Cardiac muscle cell (in vitro differentiated cells and primary cell): Measurements from ENCODE around the gene GAB1. TPM values are rescaled to one million over a fixed set of nuclear protein-coding genes. Genes with fewer than 3 reads are reported as not detected.

Experiments used
- DNase-seq, 2 donors: peaks; one replicate each; pipeline versions ENCODE4 v3.0.0 to v3.0.0-alpha.2; 2010 to 2017; ENCODE audit warnings: low read depth in 1 of 2, low spot score in 1 of 2
- H3K27ac ChIP-seq: fragments of 200-600 bp; sonication (generic); 2 replicates; pipeline ENCODE4 v1.5.1; 2016
- H3K27me3 ChIP-seq: fragments of 200-600 bp; sonication (generic); 2 replicates; pipeline ENCODE4 v1.6.0; 2016; ENCODE audit warnings: control low read depth
- H3K36me3 ChIP-seq: fragments of 200-600 bp; sonication (generic); 2 replicates; pipeline ENCODE4 v1.5.1; 2016; ENCODE audit warnings: control low read depth
- H3K4me1 ChIP-seq: fragments of 200-600 bp; sonication (generic); 2 replicates; pipeline ENCODE4 v1.8.1; 2017; ENCODE audit warnings: low read depth, mild to moderate bottlenecking, mixed run types
- H3K4me3 ChIP-seq: fragments of 200-600 bp; sonication (generic); 2 replicates; pipeline ENCODE4 v1.5.1; 2016; ENCODE audit warnings: mild to moderate bottlenecking
- H3K9me3 ChIP-seq: fragments of 200-600 bp; sonication (generic); 2 replicates; pipeline ENCODE4 v1.5.1; 2017; ENCODE audit warnings: low read depth, mild to moderate bottlenecking, control low read depth
- polyA plus RNA-seq: library from polyadenylated mRNA; unstranded; fragments of >200 nt; fragmentation: Nextera tagmentation; extraction: Ambion mirVana; gene quantifications from 2 replicates; pipeline ENCODE4 v1.2.1, GENCODE V29; 2016
- total RNA-seq: library from RNA; depleted of rRNA; stranded (reverse); fragments of >200 nt; gene quantifications from 2 replicates; pipeline ENCODE4 v1.2.3, GENCODE V29; 2016
- TF ChIP-seq, protein P1 (sequence below): IDR thresholded peaks from 2 replicates; pipeline ENCODE4 v1.5.1; 2012; ENCODE audit warnings: low read depth, mild to moderate bottlenecking, low read length

Gene GAB1
- total and polyA plus RNA-seq, 2 experiments from 2014 or later: 11.9 to 63.9 TPM

DNA sequence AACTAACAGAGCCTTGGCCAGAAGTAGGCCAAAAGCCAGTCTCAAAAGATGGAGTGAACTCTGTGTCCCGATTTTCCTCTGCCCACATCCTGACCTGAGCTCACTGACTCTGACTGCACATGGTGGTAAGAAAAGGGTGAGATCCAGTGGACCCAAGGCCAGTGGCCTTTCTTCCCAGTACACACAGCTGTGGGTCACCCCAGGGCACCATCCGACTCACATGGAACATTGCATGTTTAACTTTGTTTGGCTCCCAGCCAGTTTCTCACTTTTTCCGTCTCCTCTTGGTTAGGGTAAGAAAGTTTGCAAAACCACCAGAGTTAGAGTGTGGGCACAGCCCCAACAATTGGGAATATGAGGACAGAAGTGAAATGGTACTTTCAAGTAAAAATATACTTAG is 69.8 kb downstream of the GAB1 start:
- H3K36me3 ChIP-seq: no peaks in the 10 kb centered on the region
- no peak overlapping the region for H3K4me3 ChIP-seq
- no peaks in the 10 kb centered on the region for H3K27me3 ChIP-seq
- TF ChIP-seq, protein P1, sequence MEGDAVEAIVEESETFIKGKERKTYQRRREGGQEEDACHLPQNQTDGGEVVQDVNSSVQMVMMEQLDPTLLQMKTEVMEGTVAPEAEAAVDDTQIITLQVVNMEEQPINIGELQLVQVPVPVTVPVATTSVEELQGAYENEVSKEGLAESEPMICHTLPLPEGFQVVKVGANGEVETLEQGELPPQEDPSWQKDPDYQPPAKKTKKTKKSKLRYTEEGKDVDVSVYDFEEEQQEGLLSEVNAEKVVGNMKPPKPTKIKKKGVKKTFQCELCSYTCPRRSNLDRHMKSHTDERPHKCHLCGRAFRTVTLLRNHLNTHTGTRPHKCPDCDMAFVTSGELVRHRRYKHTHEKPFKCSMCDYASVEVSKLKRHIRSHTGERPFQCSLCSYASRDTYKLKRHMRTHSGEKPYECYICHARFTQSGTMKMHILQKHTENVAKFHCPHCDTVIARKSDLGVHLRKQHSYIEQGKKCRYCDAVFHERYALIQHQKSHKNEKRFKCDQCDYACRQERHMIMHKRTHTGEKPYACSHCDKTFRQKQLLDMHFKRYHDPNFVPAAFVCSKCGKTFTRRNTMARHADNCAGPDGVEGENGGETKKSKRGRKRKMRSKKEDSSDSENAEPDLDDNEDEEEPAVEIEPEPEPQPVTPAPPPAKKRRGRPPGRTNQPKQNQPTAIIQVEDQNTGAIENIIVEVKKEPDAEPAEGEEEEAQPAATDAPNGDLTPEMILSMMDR: no peak
- peak in 1 of 2 donors; percentile 80 for DNase-seq
- peaks cover 22% of the 10 kb centered on the region for H3K4me1 ChIP-seq
- H3K27ac ChIP-seq: no peak overlapping the region
- H3K9me3 ChIP-seq: no peaks in the 10 kb centered on the region

DNA sequence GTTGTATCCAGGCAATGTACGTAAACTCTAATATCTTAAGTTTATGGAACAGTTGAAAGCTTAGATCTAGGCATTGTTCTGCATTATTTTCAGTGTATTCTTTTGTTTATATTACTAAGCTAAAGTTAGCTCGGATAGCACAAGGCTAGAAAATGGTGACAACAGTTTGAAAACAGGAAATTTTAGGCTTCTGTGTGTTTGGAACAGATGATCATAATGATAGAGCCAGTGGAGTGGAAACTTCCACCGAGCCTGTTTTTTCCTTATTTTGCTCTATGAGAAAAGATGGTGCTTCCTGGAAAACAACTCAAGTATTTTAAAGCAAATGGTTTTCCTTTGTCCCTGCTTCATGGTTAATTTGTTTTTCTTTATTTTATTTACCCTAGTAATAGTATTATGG is 70.8 kb downstream of the GAB1 start:
- TF ChIP-seq, protein P1: no peak
- no peaks in the 10 kb centered on the region for H3K9me3 ChIP-seq
- no peak overlapping the region for H3K27ac ChIP-seq
- H3K4me3 ChIP-seq: no peak overlapping the region
- H3K27me3 ChIP-seq: no peaks in the 10 kb centered on the region
- no peak for DNase-seq
- peaks cover 15% of the 10 kb centered on the region for H3K4me1 ChIP-seq
- H3K36me3 ChIP-seq: no peaks in the 10 kb centered on the region

DNA sequence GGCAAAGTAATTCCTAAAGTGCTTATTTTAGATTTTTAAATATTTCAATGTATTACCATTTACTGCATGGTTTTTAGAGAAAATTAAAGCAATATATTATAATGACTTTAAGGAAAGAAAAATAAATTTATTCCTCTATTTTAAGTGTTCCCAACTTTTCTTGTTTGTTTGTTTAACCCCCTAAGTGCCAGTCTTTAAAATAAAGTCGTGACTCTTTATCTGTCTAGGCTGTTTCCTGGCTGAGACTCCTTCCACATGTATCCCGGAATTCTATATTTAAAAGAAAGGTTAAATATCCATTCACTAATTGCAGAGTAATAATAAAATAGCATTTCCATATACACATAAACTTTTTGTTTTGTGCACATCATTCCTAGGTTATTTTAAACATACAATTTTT is 71.2 kb downstream of the GAB1 start:
- H3K4me1 ChIP-seq: peaks cover 11% of the 10 kb centered on the region
- H3K27me3 ChIP-seq: no peaks in the 10 kb centered on the region
- no peak overlapping the region for H3K4me3 ChIP-seq
- no peak for DNase-seq
- no peak overlapping the region for H3K27ac ChIP-seq
- H3K36me3 ChIP-seq: no peaks in the 10 kb centered on the region
- TF ChIP-seq, protein P1: no peak
- H3K9me3 ChIP-seq: no peaks in the 10 kb centered on the region

DNA sequence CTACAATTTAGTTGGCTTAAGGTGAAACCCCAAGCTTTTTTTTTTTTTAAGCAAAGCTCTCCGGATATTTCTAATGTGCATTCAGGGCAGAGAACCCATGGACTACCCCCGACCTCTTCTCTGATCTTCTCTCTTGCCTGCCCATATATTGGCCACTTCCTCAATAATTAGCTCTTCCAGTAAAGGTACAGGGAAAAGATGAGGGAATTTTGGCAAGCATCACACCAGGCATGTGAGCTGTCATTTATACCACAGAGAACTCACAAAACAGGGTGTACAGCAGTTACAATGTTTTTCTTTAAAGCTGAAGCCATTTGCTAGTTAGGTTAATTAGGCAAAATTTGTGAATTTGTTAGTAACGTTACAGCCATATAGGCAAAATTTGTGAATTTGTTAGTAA is 73.3 kb downstream of the GAB1 start:
- DNase-seq: no peak
- H3K36me3 ChIP-seq: no peaks in the 10 kb centered on the region
- H3K4me3 ChIP-seq: no peak overlapping the region
- H3K27me3 ChIP-seq: no peaks in the 10 kb centered on the region
- no peaks in the 10 kb centered on the region for H3K9me3 ChIP-seq
- H3K27ac ChIP-seq: no peak overlapping the region
- peaks cover 9% of the 10 kb centered on the region for H3K4me1 ChIP-seq
- TF ChIP-seq, protein P1: no peak

DNA sequence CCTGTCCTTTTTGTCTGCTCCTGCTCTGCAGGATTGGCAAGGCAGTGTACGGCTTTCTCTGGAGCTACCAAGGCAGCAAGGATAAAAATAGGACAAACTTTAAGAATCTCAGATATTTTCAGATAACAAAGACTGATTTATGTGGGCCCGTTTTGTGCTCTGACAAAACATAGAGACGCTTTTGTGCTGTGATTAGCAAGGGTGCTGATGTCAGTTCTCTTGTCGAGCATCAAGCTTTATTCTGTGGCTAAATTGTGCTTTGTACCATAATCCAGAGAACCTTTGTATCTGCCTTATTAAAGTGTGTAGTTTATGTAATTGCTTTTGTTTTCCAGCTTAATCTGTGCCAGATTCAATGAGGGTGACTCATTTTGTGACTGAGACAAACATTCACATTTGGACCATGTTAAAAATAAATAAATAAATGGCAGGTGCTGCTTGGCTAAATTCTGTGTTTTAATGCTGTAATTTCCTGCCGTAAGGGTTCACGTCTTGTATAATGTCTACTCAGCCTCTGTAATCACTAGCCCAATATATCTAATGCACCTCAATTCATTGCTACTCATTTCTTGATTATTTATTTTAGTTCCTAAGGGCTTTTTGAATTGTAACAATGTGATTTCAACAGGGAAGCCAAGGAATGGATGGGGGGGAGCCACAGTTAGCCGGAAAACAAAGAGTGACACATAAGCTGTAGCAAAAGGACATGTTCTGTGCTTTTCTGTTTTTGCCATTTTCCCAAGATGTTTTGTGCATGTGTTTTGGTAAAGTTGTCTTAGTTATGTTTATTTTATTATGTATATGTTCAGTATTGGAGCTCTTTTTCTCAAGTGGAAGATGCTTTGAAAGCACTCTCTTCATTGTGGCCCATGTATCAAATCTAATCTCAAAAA is 75.1 kb downstream of the GAB1 start:
- no peak overlapping the region for H3K4me3 ChIP-seq

More for the DNA sequence above, 75.1 kb downstream of the GAB1 start:
- peaks cover 9% of the 10 kb centered on the region for H3K4me1 ChIP-seq
- peaks cover 13% of the 10 kb centered on the region for H3K36me3 ChIP-seq
- H3K9me3 ChIP-seq: no peaks in the 10 kb centered on the region
- no peaks in the 10 kb centered on the region for H3K27me3 ChIP-seq
- peak in 1 of 2 donors; percentile 28 for DNase-seq
- H3K27ac ChIP-seq: peak overlapping the region; percentile 22
- TF ChIP-seq, protein P1: no peak
